Measurements from ENCODE around the gene ESYT1.

DNA sequence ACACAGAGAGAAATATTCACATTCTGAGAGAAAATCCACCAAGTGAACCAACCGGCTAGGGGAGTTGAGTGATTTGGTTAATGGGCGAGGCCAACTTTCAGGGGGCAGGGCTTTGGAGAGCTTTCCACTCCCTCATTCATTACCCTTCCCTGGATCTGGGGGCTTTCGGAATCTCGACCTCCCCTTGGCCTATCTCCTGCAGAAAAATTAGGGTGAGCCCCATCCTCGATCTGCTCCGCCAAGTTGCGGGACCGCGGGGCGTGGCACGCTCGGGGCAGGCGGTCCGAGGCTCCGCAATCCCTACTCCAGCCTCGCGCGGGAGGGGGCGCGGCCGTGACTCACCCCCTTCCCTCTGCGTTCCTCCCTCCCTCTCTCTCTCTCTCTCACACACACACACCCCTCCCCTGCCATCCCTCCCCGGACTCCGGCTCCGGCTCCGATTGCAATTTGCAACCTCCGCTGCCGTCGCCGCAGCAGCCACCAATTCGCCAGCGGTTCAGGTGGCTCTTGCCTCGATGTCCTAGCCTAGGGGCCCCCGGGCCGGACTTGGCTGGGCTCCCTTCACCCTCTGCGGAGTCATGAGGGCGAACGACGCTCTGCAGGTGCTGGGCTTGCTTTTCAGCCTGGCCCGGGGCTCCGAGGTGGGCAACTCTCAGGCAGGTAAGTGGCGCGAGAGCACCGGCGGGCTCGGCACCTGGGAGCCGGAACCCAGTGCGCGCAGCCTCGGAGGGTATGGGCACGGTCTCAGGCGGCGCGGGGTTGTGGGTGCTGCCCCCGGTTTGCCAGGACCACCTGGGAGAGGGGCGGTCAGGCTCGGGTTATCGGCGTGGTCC is 48.1 kb upstream of the ESYT1 start, which contains the start of gene ERBB3:
- TF ChIP-seq RAD51 (IDR thresholded peaks at IDR 0.05) (no peak), RAD21 (IDR thresholded peaks at IDR 0.05; ENCODE audit: insufficient read depth, low read depth, low read length) (no peak)
